IPS-18a (cell line): ENCODE data around the gene R3HCC1L.
"Not testable (repeated sequence)": the region's sequence is repeated elsewhere in the genome, so short reads cannot be mapped to it uniquely, and the experiment has no call there.

Experiments used
- H3K27ac ChIP-seq: one replicate; pipeline ENCODE4 v1.5.1; 2013; ENCODE audit warnings: low read length
- H3K27me3 ChIP-seq: one replicate; pipeline ENCODE4 v1.6.1; 2013; ENCODE audit warnings: mild to moderate bottlenecking, low read length; ENCODE audit not compliant: control insufficient read depth, insufficient read depth
- H3K36me3 ChIP-seq: one replicate; pipeline ENCODE4 v1.6.1; 2013; ENCODE audit warnings: low read depth, low read length; ENCODE audit not compliant: control insufficient read depth
- H3K4me1 ChIP-seq: one replicate; pipeline ENCODE4 v1.6.1; 2013; ENCODE audit warnings: low read depth, low read length; ENCODE audit not compliant: control insufficient read depth
- H3K4me3 ChIP-seq: one replicate; pipeline ENCODE4 v1.5.1; 2013; ENCODE audit warnings: low read length
- H3K9ac ChIP-seq: one replicate; pipeline ENCODE4 v1.6.1; 2013; ENCODE audit warnings: mild to moderate bottlenecking, low read length, moderate library complexity
- H3K9me3 ChIP-seq: one replicate; pipeline ENCODE4 v1.6.1; 2013; ENCODE audit warnings: low read depth, low read length; ENCODE audit not compliant: control insufficient read depth

Gene R3HCC1L

DNA sequence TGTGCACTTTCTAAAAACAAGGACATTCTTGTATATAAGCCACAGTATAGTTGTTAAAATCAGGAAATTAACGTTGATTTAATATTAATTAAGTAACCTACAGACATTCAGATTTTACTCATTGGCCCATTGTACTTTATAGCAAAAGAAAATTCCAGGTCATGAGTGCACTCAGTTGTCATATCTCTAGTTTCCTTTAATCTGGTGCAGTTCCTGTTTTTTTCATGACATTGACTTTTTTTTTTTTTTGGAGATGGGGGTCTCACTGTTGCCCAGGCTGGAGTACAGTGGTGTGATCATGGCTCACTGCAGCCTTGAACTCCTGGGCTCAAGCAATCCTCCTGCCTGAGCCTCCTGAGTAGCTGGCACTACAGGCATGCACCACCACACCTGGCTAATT is 24.1 kb downstream of the R3HCC1L start:
- Histone ChIP-seq H3K9ac (no peak overlapping the region), H3K36me3 (no peaks in the 10 kb centered on the region), H3K27ac (no peak overlapping the region), H3K27me3 (no peaks in the 10 kb centered on the region), H3K4me3 (no peak overlapping the region), H3K4me1 (no peaks in the 10 kb centered on the region), H3K9me3 (no peaks in the 10 kb centered on the region)

DNA sequence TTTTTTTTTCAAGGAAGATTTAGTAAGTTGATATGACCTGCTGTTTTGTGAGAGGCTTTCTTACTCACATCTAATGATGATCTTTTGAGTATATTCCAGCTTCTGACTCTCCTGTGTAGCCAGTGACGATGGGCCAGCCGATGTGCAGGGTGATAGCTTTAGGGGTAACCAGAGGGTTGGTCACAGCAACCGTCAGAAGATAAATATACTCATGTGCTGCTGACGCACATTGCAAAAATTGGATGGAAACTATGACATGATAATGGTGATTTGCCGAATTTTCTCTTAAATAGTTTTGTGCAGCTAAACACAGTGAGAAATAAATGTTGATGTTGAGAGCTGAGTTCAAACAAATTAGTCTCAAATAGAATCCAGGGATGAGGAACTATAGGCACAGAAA is 29.5 kb downstream of the R3HCC1L start:
- no peak overlapping the region for H3K4me3 ChIP-seq
- no peaks in the 10 kb centered on the region for H3K27me3 ChIP-seq
- H3K36me3 ChIP-seq, result no peaks in the 10 kb centered on the region
- H3K9ac ChIP-seq, result no peak overlapping the region
- no peaks in the 10 kb centered on the region for H3K9me3 ChIP-seq
- H3K27ac ChIP-seq, result no peak overlapping the region
- H3K4me1 ChIP-seq, result peaks cover 17% of the 10 kb centered on the region

DNA sequence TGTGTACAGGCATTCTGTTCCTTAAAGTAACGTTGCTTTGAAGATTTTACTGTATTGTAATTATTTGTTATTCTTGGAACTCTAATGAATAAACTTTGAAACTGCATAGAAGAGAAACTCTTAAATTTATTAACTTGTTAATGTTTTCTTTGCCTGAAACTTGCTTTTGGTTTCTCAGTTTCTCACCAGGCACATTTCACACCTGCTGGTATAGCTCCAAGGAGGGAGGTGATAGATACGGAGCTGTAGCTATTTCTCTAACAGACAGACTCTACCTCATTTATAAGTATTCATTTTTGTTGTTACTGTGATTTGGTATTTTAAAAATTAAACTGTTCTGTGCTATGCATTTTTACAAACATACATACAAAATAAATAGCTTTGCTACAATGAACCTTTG is 32.7 kb downstream of the R3HCC1L start:
- Histone ChIP-seq H3K36me3 (no peaks in the 10 kb centered on the region), H3K27ac (no peak overlapping the region), H3K27me3 (no peaks in the 10 kb centered on the region), H3K9me3 (no peaks in the 10 kb centered on the region), H3K9ac (no peak overlapping the region), H3K4me1 (peaks cover 25% of the 10 kb centered on the region), H3K4me3 (no peak overlapping the region)

DNA sequence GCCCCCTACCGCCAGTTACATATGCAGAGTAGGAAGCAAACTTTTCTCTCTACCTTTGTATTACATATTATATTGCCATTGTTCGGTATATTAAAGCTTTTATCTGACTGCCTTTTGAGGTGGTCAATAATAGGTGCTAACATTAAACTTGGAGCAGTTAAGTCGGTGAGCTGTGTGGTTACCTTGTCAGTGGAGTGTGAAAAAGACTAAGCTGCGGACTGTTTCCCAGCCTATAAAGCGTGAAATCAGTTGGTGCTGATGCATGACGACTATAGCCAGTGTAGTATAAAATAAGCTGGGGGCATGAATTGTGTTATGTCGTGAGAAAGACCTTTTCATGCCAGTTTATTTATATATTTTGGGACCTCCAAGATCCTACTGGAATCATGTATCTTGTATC is 33.7 kb downstream of the R3HCC1L start:
- peaks cover 34% of the 10 kb centered on the region for H3K4me1 ChIP-seq
- H3K27ac ChIP-seq, result no peak overlapping the region
- H3K9ac ChIP-seq, result no peak overlapping the region
- H3K9me3 ChIP-seq, result no peaks in the 10 kb centered on the region
- H3K36me3 ChIP-seq, result no peaks in the 10 kb centered on the region
- no peaks in the 10 kb centered on the region for H3K27me3 ChIP-seq
- peak overlapping the region; percentile 8 for H3K4me3 ChIP-seq

DNA sequence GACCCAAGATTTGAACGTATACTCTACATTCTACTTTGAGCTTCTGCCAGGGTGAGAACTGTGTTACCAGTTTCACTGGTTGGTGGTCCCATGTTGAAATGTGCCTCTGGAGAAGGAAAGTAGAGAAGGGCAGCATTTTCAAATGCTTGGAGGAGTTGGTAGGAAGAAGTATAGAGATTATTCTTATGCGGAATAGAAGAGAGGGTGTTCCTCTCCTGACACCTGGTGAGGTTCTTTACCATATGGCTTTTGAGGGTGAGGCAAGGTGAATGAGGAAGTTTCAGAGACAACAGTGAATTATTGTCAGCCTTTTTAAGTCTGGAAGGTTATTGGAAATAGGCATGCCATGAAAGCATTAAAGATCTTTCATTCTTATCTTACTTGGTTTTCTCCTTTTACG is 34.3 kb downstream of the R3HCC1L start:
- Histone ChIP-seq H3K4me1 (peaks cover 39% of the 10 kb centered on the region), H3K4me3 (peak overlapping the region; percentile 8), H3K27ac (no peak overlapping the region)

DNA sequence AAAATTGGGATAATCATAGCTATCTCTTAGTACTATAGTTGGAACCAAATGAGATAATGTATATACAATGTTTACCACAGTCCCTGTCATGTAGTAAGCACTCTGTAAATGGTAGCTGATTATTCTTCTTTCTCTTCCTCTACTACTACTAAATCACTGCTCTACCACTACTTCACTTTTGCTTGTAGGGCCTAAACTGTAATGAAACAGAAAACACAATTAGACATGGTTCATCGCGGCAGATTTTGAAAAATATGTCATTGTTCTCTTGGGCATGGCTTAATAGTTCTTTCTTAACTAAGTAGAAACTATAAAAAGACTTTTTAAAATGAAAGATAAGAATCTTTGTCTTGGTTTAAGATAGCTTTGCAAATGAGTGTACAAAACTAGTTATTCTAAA is 34.9 kb downstream of the R3HCC1L start:
- Histone ChIP-seq H3K4me3 (no peak overlapping the region), H3K9ac (no peak overlapping the region), H3K9me3 (no peaks in the 10 kb centered on the region), H3K27me3 (no peaks in the 10 kb centered on the region), H3K27ac (no peak overlapping the region), H3K4me1 (peaks cover 41% of the 10 kb centered on the region), H3K36me3 (no peaks in the 10 kb centered on the region)

More for the DNA sequence above, 34.3 kb downstream of the R3HCC1L start:
- no peaks in the 10 kb centered on the region for H3K9me3 ChIP-seq
- no peaks in the 10 kb centered on the region for H3K36me3 ChIP-seq
- H3K27me3 ChIP-seq, result no peaks in the 10 kb centered on the region
- H3K9ac ChIP-seq, result no peak overlapping the region

DNA sequence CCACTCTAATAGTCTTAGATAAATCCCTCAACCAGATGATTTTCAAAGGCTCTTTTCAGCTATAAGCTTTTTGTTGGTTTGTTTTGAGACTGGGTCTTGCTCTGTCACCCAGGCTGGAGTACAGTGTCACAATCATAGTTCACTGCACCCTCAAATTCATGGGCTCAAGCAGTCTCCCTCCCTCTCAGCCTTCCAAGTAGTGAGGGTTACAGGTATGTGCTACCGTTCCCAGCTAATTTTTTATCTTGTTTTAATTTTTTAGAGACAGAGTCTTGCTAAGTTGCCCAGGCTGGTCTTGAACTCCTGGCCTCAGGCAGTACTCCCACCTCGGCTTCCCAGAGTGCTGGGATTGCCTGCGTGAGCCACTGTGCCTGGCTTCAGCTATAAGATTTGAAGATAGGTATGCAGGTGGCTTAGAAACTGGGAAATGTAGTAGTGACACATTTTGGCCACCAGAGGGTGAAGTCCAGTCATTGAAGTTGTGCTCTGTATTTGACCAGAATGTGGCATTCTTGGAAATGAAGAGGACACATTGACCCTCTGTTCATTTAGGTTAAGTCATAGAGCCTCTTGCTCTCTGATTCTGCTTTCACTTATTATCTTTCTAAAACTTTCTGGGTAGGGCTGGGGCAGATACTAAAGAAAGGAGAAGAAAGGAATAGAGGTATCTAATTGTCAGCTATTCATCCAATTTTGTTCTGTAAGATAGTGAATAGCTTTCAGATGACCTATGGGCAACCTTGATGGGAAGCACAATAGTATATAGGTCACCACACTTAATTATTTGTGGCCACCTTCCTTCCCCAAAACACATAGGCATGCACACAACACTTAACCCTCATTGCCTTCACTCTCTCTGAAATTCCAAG is 36.0 kb downstream of the R3HCC1L start:
- H3K9me3 ChIP-seq, result no peaks in the 10 kb centered on the region
- peaks cover 41% of the 10 kb centered on the region for H3K4me1 ChIP-seq
- H3K36me3 ChIP-seq, result no peaks in the 10 kb centered on the region
- no peak overlapping the region for H3K27ac ChIP-seq
- no peak overlapping the region for H3K4me3 ChIP-seq
- H3K9ac ChIP-seq, result no peak overlapping the region
- H3K27me3 ChIP-seq, result no peaks in the 10 kb centered on the region

DNA sequence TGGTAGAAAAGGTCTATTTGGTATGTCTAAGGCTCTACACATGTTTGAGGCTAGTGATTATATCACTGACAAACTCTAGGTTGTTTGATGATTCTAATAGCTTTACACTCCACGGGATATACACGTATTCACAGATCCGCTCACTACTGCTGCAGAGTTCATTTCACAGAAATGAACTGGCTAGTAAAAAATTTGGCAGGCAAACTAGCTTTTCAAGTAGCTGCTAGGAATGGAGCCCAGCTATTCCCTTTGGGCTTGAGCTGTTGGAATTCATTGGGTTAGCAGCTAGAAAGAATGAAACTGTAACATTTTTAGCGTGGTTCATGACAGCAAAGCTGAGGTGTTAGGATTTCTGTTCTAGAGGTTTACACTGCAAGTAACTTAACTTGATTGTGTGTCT is 37.6 kb downstream of the R3HCC1L start:
- Histone ChIP-seq H3K9ac (no peak overlapping the region), H3K9me3 (no peaks in the 10 kb centered on the region), H3K27me3 (no peaks in the 10 kb centered on the region), H3K27ac (no peak overlapping the region), H3K4me1 (peaks cover 41% of the 10 kb centered on the region), H3K4me3 (no peak overlapping the region), H3K36me3 (no peaks in the 10 kb centered on the region)

DNA sequence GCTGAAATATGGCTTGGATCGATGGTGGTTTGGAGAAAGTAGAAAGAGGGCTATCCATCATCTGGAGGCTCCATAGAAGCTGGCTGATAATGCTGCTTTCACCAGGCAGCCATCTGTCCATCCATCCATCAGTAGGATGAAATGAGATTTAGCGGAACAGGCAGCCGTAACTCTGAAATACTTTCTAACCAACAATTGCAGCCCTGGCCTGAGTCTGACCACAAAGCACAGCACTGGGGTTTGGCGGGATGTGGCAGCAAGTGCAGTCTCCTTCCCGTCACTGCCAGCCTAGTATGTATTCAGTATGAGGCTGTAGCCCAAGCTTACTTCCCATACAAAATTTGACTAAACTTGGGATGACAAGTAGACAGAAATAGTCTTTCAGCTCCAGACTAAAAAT is 38.0 kb downstream of the R3HCC1L start:
- H3K9me3 ChIP-seq, result no peaks in the 10 kb centered on the region
- no peaks in the 10 kb centered on the region for H3K27me3 ChIP-seq
- H3K4me1 ChIP-seq, result peaks cover 39% of the 10 kb centered on the region
- H3K36me3 ChIP-seq, result no peaks in the 10 kb centered on the region
- H3K27ac ChIP-seq, result no peak overlapping the region
- H3K9ac ChIP-seq, result no peak overlapping the region
- H3K4me3 ChIP-seq, result no peak overlapping the region

DNA sequence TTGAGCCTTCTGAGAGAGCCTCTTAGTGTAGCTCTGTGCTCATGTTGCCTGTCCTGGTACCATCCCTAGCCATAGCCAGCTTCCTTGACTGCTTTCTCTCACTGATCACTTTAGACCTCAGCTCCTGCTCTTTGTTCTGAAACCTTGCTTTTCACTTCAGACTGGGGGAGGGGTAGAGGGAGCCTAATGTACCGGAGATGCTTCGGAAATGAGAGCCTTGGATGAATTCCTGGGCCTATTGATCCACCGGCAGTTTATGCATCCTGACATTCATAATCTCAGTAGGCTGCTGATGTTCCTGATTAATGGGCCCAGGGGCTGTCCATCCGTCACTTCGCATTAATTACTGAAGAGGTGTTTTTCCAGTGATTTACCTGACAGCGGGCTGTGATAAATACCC is 38.8 kb downstream of the R3HCC1L start:
- H3K27me3 ChIP-seq, result no peaks in the 10 kb centered on the region
- no peaks in the 10 kb centered on the region for H3K9me3 ChIP-seq
- no peak overlapping the region for H3K27ac ChIP-seq
- H3K4me1 ChIP-seq, result peaks cover 31% of the 10 kb centered on the region
- H3K36me3 ChIP-seq, result no peaks in the 10 kb centered on the region
- no peak overlapping the region for H3K4me3 ChIP-seq
- no peak overlapping the region for H3K9ac ChIP-seq

DNA sequence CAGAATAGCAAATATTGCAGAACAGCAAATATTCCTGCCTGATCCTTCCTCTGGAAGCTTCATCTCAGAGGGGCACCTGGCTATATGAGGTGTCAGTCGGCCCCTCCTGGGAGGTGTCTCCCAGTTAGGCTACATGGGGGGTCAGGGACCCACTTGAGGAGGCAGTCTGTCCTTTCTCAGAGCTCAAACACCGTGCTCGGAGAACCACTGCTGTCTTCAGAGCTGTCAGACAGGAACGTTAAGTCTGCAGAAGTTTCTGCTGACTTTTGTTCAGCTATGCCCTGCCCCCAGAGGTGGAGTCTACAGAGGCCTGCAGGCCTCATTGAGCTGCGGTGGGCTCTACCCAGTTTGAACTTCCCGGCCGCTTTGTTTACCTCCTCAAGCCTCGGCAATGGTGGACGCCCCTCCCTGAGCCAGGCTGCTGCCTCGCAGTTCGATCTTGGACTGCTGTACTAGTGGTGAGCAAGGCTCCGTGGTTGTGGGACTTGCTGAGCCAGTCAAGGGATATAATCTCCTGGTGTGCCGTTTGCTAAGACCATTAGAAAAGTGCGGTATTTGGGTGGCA is 48.0 kb downstream of the R3HCC1L start:
- H3K27me3 ChIP-seq, H3K9ac ChIP-seq, H3K27ac ChIP-seq, H3K36me3 ChIP-seq, H3K4me3 ChIP-seq, H3K4me1 ChIP-seq, H3K9me3 ChIP-seq: not testable (repeated sequence)

DNA sequence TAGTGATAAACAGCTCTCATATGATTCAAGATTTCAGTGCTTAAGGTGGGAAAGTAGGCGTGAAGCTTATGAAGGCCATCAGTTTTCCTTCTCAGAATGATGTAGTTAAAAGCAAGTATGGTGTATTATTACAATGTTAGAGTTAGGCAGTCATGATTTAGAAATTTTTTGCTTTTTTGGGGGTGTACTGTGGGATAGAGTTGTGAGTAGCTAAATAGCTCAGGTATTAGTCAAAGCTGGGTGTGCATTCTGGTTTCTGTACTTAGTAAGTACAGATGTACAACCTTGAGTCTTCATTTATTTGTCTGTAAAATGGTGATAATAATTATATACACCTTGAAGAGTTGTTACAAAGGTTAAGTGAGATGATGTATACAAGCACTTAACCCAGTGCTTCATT is 52.2 kb downstream of the R3HCC1L start:
- H3K9ac ChIP-seq, result no peak overlapping the region
- H3K36me3 ChIP-seq, result peaks cover 5% of the 10 kb centered on the region
- H3K4me3 ChIP-seq, result no peak overlapping the region
- H3K27ac ChIP-seq, result no peak overlapping the region
- H3K4me1 ChIP-seq, result no peaks in the 10 kb centered on the region
- H3K27me3 ChIP-seq, result no peaks in the 10 kb centered on the region
- no peaks in the 10 kb centered on the region for H3K9me3 ChIP-seq
